RPMI7951 (cell line): ENCODE measurements around the gene PSMC3. TPM values are rescaled to one million over a fixed set of nuclear protein-coding genes. Genes with fewer than 3 reads are reported as not detected.

Source experiments
- DNase-seq: peaks from one replicate; pipeline ENCODE4 v3.0.0-alpha.2; 2012; ENCODE audit warnings: low read depth
- total RNA-seq: library from RNA; depleted of rRNA; stranded (reverse); fragments of >200 nt; shearing (Covaris generic); gene quantifications from 2 replicates; pipeline ENCODE4 v1.2.3, GENCODE V29; 2014; rRNA removed

Gene PSMC3
- total RNA-seq, 1 experiment from 2014 or later, result 179 TPM

- DNase-seq, result no peak
Observed at GRCh38 chr11:47376525-47377371, 49.5 kb downstream of the PSMC3 start.

GRCh38 chr11:47376107-47376524, 50.1 kb downstream of the PSMC3 start:
- no peak for DNase-seq

GRCh38 chr11:47375546-47376085, 50.6 kb downstream of the PSMC3 start:
- DNase-seq, result no peak

GRCh38 chr11:47375020-47375419, 51.2 kb downstream of the PSMC3 start:
- DNase-seq, result no peak

- DNase-seq, result no peak
Observed at GRCh38 chr11:47374720-47375019, 51.6 kb downstream of the PSMC3 start.

- peak; percentile 58 for DNase-seq
Observed at GRCh38 chr11:47373876-47374719, 52.1 kb downstream of the PSMC3 start.

GRCh38 chr11:47372422-47372821, 53.8 kb downstream of the PSMC3 start:
- DNase-seq, result no peak

- no peak for DNase-seq
Observed at GRCh38 chr11:47369676-47370075, 56.6 kb downstream of the PSMC3 start.

Other genes with a start within 250 kb of the PSMC3 start
- 63.4 and 74.5 TPM in 2 replicates for gene ARFGAP2, start 249.6 kb downstream of the PSMC3 start, total RNA-seq
- gene PACSIN3, start 240.0 kb downstream of the PSMC3 start, total RNA-seq, result 19.8 and 22.7 TPM in 2 replicates
- 22.7 and 35.0 TPM in 2 replicates for gene DDB2, start 211.5 kb downstream of the PSMC3 start, total RNA-seq
- 27.1 and 39.9 TPM in 2 replicates for gene ACP2, start 177.6 kb downstream of the PSMC3 start, total RNA-seq
- gene NR1H3, start 168.4 kb downstream of the PSMC3 start, total RNA-seq, result 7.9 and 8.4 TPM in 2 replicates
- gene MADD, start 156.3 kb downstream of the PSMC3 start, total RNA-seq, result 13.5 and 17.0 TPM in 2 replicates
- gene MYBPC3, start 73.7 kb downstream of the PSMC3 start, total RNA-seq, result not detected in 2 replicates
- gene SPI1, start 47.9 kb downstream of the PSMC3 start, total RNA-seq, result not detected in 2 replicates
- 39.2 and 55.2 TPM in 2 replicates for gene SLC39A13, start 17.8 kb downstream of the PSMC3 start, total RNA-seq
- not detected in 2 replicates for gene RAPSN, start 22.7 kb upstream of the PSMC3 start, total RNA-seq
- gene CELF1, start 126.7 kb upstream of the PSMC3 start, total RNA-seq, result 45.6 and 52.5 TPM in 2 replicates
- gene PTPMT1, start 139.2 kb upstream of the PSMC3 start, total RNA-seq, result 86.9 and 103 TPM in 2 replicates
- gene KBTBD4, start 152.5 kb upstream of the PSMC3 start, total RNA-seq, result 19.9 and 20.3 TPM in 2 replicates
- gene NDUFS3, start 152.6 kb upstream of the PSMC3 start, total RNA-seq, result 78.8 and 95.5 TPM in 2 replicates
- not detected in 2 replicates for gene FAM180B, start 160.2 kb upstream of the PSMC3 start, total RNA-seq
- gene C1QTNF4, start 168.0 kb upstream of the PSMC3 start, total RNA-seq, result not detected in 2 replicates
- gene MTCH2, start 216.1 kb upstream of the PSMC3 start, total RNA-seq, result 135 and 158 TPM in 2 replicates